Endothelial cell of umbilical vein (primary cell): Measurements from ENCODE around the gene SIGLEC10. TPM values are rescaled to one million over a fixed set of nuclear protein-coding genes. Genes with fewer than 3 reads are reported as not detected.

Experiments
- BruUV-seq: library from RNA; stranded (reverse); fragments of 400-500 nt; replicated peaks from 2 replicates; lab custom pipeline; 2021; lab: Mats Ljungman, UMichigan
- CTCF ChIA-PET: fragments of 300-600, 350-600 bp; sonication (Branson Sonifier 250); formaldehyde crosslinking; loops from one replicate; lab custom pipeline; 2021; ENCODE audit warnings: antibody characterized with exemption, inconsistent platforms; lab: Charles Lee
- POLR2A ChIA-PET: fragments of 300-600, 350-600 bp; sonication (Branson Sonifier 250); formaldehyde crosslinking; loops from one replicate; lab custom pipeline; 2021; ENCODE audit warnings: antibody characterized with exemption, inconsistent platforms; lab: Charles Lee
- DNase-seq: peaks from one replicate; pipeline ENCODE4 v3.0.0-alpha.2; 2011; ENCODE audit warnings: low read depth, low spot score
- FAIRE-seq: peaks from 2 replicates; lab custom pipeline; 2011; peaks lifted over from hg19 to GRCh38; lab: Jason Lieb, UNC
- H2AFZ ChIP-seq: 2 replicates; pipeline ENCODE4 v1.6.0; 2012; ENCODE audit warnings: low read depth, low read length, control low read depth, inconsistent platforms
- H3K27ac ChIP-seq: 2 replicates; pipeline ENCODE4 v1.5.1; 2011; ENCODE audit warnings: low read depth, mild to moderate bottlenecking, control low read depth, low read length, moderate library complexity; ENCODE audit not compliant: insufficient read depth
- H3K27me3 ChIP-seq, 2 experiments: 2 replicates each; pipeline versions ENCODE4 v1.6.0 to v1.6.1; 2011; ENCODE audit warnings: low read length in 2 of 2, mixed read lengths in 1 of 2; ENCODE audit not compliant: control insufficient read depth in 2 of 2, insufficient read depth in 2 of 2
- H3K36me3 ChIP-seq, 2 experiments: 2 replicates in 1 of 2; 3 replicates in 1 of 2; pipeline ENCODE4 v1.5.1; 2011; ENCODE audit warnings: low read length in 2 of 2, mild to moderate bottlenecking in 1 of 2, moderate library complexity in 1 of 2; ENCODE audit not compliant: control insufficient read depth in 2 of 2, insufficient read depth in 2 of 2; ENCODE audit errors: extremely low read depth in 1 of 2
- H3K4me1 ChIP-seq: 3 replicates; pipeline ENCODE4 v1.5.1; 2011; ENCODE audit warnings: mild to moderate bottlenecking, low read length; ENCODE audit not compliant: control insufficient read depth, insufficient read depth; ENCODE audit errors: extremely low read depth
- H3K4me2 ChIP-seq: 2 replicates; pipeline ENCODE4 v1.6.1; 2011; ENCODE audit warnings: low read length, control low read depth, mixed read lengths; ENCODE audit not compliant: insufficient read depth
- H3K4me3 ChIP-seq, 3 experiments: fragments of 200-600 bp in 1 of 3; sonication (generic), shearing (Covaris generic) in 1 of 3; replicated peaks in 1 of 3; 2 replicates each; pipeline ENCODE4 v1.5.1; 2011 to 2016; ENCODE audit warnings: control low read depth in 3 of 3, low read length in 3 of 3, mild to moderate bottlenecking in 2 of 3, inconsistent platforms in 1 of 3, low read depth in 1 of 3, moderate library complexity in 1 of 3; ENCODE audit not compliant: insufficient read depth in 1 of 3
- H3K79me2 ChIP-seq: 2 replicates; pipeline ENCODE4 v1.6.0; 2012; ENCODE audit warnings: low read length, inconsistent platforms; ENCODE audit not compliant: control insufficient read depth, insufficient read depth
- H3K9ac ChIP-seq: replicated peaks from 2 replicates; pipeline ENCODE3; 2011; ENCODE audit warnings: low read length, control low read depth; ENCODE audit not compliant: insufficient read depth; ENCODE audit errors: extremely low read depth
- H3K9me1 ChIP-seq: replicated peaks from 3 replicates; pipeline ENCODE4 v1.6.0; 2011; ENCODE audit warnings: mild to moderate bottlenecking, low read length; ENCODE audit not compliant: control insufficient read depth, insufficient read depth; ENCODE audit errors: extremely low read depth
- H3K9me3 ChIP-seq: replicated peaks from 2 replicates; pipeline ENCODE4 v1.5.1; 2012; ENCODE audit warnings: low read length, inconsistent platforms; ENCODE audit not compliant: control insufficient read depth, insufficient read depth
- H4K20me1 ChIP-seq: replicated peaks from 2 replicates; pipeline ENCODE3; 2011; ENCODE audit warnings: mild to moderate bottlenecking, low read length; ENCODE audit not compliant: control insufficient read depth, insufficient read depth; ENCODE audit errors: extremely low read depth
- FOS ChIP-seq: IDR thresholded peaks from 2 replicates; pipeline ENCODE4 v1.6.1; 2011; ENCODE audit warnings: mild to moderate bottlenecking, low read length, moderate library complexity, borderline replicate concordance; ENCODE audit not compliant: insufficient read depth
- JUN ChIP-seq: IDR thresholded peaks from 2 replicates; pipeline ENCODE4 v1.6.1; 2011; ENCODE audit warnings: borderline replicate concordance, low read depth; ENCODE audit not compliant: insufficient read length, insufficient read depth
- MAX ChIP-seq: IDR thresholded peaks from 2 replicates; pipeline ENCODE4 v1.6.1; 2011; ENCODE audit not compliant: insufficient read depth, insufficient read length
- MYC ChIP-seq: IDR thresholded peaks from one replicate; pipeline ENCODE4 v1.6.1; 2011; ENCODE audit warnings: mild to moderate bottlenecking, low read depth, low read length
- POLR2AphosphoS5 ChIP-seq: IDR thresholded peaks from 2 replicates; pipeline ENCODE4 v1.6.1; 2012; ENCODE audit warnings: low read depth, mild to moderate bottlenecking, control low read depth, low read length, moderate library complexity; ENCODE audit not compliant: insufficient read depth
- dilution Hi-C: fragments of 300-500 bp; cut with MboI; formaldehyde crosslinking; loops from one replicate; pipeline ENCODE4 v1.15.0; 2019; ENCODE audit warnings: low sequenced_read_pairs; ENCODE audit not compliant: extremely low pct_ligation_motif_present
- intact Hi-C: fragments of 100-400 bp; cut with micrococcal nuclease; formaldehyde crosslinking; loops from one replicate; pipeline ENCODE4 v1.10.0; 2022
- polyA plus RNA-seq, 4 experiments: library from polyadenylated mRNA; depleted of rRNA in 3 of 4; stranded (reverse) in 3 of 4; unstranded in 1 of 4; fragments of >200 nt; gene quantifications; 2 replicates each; pipeline versions ENCODE4 v1.2.1 to v1.2.3, GENCODE V29; 2011 to 2012; ENCODE audit warnings: missing spikeins in 1 of 4
- total RNA-seq: library from RNA; stranded (reverse); gene quantifications from 2 replicates; pipeline ENCODE4 v1.2.3, GENCODE V29; 2021

SIGLEC10 gene
- total and polyA plus RNA-seq, 2 donors (not counting 3 experiments of a cell fraction or from before 2014, with no cell fraction given), result not detected

- Histone ChIP-seq H4K20me1 (no peaks in the 10 kb centered on the region), H3K9me3 (no peaks in the 10 kb centered on the region), H3K4me1 (peaks cover 18% of the 10 kb centered on the region), H3K36me3 (no peaks in the 10 kb centered on the region), H3K27me3 (no peaks in the 10 kb centered on the region), H3K9ac (peak within 1 kb of the TSS; percentile 89), H3K27ac (peak within 1 kb of the TSS; percentile 75), H3K79me2 (peaks cover 5% of the 10 kb centered on the region), H3K4me3 (peak within 1 kb of the TSS; percentile 74 to 87 (median 87)), H3K4me2 (peak within 1 kb of the TSS; percentile 96), H2AFZ (peak within 1 kb of the TSS; percentile 75), H3K9me1 (no peaks in the 10 kb centered on the region)
- no peak for FAIRE-seq
- BruUV-seq, result TSS peak; percentile 75
- intact Hi-C loops, result loop anchor here (2.0 to 5.0 kb wide), 2 partner anchors 39 to 257 kb away; partner anchors contain the start of gene CTU1
- TF ChIP-seq MYC (no peak), JUN (no peak), FOS (no peak), POLR2AphosphoS5 (peak; percentile 33), MAX (no peak)
- POLR2A ChIA-PET, result interaction anchor here (0.6 to 1.7 kb wide), 3 partner anchors 24 to 291 kb away, joined by 3 to 4 read pairs (median 4); partner anchors contain the start of gene VSIG10L
- CTCF ChIA-PET, result interaction anchor here (0.9 to 3.6 kb wide), 7 partner anchors 24 to 295 kb away, joined by 3 to 27 read pairs (median 4); partner anchors contain the start of gene VSIG10L
- DNase-seq, result no peak
- dilution Hi-C loops, result no loop called here
Observed at GRCh38 chr19:51365965-51366388, 51.5 kb downstream of the SIGLEC10 start, which contains the start of gene ETFB. ETFB (minus strand) TSS chr19:51366388; CDS start chr19:51366326, 62 bp downstream.
